GM13976 (cell line): ENCODE results near the gene MPZL3.

ENCODE experiments used
- DNase-seq: peaks from one replicate; pipeline ENCODE4 v3.0.0; 2012; ENCODE audit warnings: low spot score
- in situ Hi-C: fragments of 300-500 bp; cut with MboI; formaldehyde crosslinking; loops from one replicate; pipeline ENCODE4 v1.12.0; 2022; ENCODE audit warnings: low sequenced_read_pairs, mixed read lengths, inconsistent platforms; ENCODE audit not compliant: unreplicated experiment
- TF ChIP-seq, protein P1 (sequence below): IDR thresholded peaks from 2 replicates; pipeline ENCODE4 v1.5.1; 2012; ENCODE audit warnings: borderline replicate concordance, mild to moderate bottlenecking; ENCODE audit not compliant: insufficient read depth; ENCODE audit errors: extremely low read depth, missing control alignments, control extremely low read depth

Gene MPZL3

DNA sequence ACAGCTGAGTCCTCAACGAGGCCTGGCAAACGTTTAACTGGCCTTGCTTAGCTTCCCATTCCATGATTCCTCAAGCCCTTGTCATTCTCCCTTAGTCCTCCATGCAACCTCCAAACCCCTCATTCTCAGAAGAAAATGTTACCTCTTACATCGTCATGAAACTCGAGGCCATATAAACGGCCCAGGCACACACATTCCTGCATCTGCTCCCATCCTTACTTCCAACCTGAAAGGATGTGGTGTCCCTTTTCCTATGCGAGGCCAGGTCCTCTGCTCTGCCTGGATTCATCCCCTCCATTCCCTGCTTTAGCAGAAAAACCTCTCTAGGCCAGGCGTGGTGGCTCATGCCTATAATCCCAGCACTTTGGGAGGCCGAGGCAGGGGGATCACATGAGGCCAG is 9.0 kb downstream of the MPZL3 start:
- TF ChIP-seq, protein P1, sequence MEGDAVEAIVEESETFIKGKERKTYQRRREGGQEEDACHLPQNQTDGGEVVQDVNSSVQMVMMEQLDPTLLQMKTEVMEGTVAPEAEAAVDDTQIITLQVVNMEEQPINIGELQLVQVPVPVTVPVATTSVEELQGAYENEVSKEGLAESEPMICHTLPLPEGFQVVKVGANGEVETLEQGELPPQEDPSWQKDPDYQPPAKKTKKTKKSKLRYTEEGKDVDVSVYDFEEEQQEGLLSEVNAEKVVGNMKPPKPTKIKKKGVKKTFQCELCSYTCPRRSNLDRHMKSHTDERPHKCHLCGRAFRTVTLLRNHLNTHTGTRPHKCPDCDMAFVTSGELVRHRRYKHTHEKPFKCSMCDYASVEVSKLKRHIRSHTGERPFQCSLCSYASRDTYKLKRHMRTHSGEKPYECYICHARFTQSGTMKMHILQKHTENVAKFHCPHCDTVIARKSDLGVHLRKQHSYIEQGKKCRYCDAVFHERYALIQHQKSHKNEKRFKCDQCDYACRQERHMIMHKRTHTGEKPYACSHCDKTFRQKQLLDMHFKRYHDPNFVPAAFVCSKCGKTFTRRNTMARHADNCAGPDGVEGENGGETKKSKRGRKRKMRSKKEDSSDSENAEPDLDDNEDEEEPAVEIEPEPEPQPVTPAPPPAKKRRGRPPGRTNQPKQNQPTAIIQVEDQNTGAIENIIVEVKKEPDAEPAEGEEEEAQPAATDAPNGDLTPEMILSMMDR, result no peak
- in situ Hi-C loops, result no loop called here
- no peak for DNase-seq

DNA sequence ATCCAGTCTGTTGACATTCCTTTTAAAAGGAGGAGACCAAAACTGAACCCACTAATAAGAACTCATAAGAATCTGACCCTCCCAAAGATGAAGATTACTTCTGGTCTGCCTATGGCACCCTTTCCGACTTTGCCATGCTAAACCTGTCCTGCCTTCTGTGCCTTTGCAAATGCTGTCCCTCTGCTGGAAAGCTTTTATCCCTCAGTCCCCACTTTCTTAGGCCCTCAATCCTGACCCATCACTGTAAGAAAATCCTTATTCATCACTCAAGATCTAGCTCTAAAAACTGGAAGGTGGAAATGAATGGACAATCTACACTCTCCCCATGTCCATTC is 10.4 kb downstream of the MPZL3 start:
- DNase-seq, result no peak
- in situ Hi-C loops, result no loop called here
- TF ChIP-seq, protein P1, result no peak

DNA sequence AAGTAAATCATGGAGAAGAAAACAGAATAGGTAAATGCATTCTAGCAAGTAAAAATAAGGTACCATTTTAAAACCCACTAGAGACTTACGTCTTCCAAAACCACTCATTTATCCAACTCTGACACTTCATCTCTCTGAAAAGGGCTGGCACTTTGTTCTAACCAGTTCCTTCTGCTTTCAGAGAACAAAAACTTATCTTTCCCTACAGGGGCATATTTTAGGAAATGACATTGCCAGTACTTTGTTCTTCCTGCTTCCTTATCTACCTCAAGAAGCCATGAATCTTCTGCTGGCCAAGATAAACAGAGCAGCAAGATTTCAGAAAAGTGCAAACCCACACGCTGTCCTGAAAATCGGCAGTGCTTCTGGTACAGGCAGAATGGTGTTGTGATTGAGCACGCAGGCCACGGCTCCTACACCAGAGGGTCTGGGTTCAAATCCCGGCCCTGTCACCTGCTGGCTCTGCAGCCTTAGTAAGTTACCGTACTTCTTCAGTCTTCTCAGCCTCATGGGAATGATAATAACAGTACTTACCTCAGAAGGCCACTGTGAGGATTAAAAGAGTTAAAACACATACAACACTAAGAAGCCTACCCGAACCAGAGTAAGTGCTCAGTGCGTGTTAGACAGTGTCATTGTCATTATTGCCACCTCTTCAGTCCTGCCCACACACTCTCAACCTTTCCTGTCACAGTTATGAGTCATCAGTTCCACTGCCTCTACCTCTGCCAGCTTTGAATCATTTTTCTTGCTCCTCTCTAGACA is 11.0 kb downstream of the MPZL3 start:
- in situ Hi-C loops, result no loop called here

DNA sequence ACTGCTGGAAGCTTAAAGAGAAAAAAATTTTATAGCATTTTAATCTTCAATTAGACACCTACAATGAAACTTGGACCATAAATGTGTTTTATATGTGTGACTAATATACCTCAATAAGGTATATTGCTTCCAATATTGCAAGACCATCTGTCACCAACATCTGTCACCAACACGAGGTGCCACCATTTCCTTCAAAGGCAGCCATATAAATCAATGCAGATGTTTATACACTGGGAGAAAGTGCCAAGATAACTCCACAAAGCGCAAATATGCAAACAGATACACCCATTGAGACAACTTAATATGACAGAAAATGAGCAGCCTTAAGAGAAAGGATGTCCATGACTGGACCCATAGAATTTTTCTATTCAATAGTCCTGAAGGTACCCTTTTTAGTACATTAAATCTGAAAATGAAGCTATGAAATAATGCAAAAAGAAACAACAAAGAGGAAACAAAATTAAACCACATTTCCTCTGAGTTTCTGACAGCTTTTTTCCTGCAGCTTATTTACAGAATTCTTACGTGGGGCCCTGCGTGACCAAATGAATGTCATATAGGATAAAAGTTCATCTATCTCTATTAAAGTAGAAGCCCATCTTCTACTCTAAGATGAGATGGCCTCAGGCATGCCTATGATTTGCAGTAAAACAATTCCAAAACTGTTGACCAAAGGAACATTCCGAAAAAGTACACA is 12.5 kb downstream of the MPZL3 start:
- in situ Hi-C loops, result no loop called here
- DNase-seq, result no peak
- TF ChIP-seq, protein P1, result no peak

More for the DNA sequence above, 11.0 kb downstream of the MPZL3 start:
- peak; percentile 54 for DNase-seq
- TF ChIP-seq, protein P1, result no peak

DNA sequence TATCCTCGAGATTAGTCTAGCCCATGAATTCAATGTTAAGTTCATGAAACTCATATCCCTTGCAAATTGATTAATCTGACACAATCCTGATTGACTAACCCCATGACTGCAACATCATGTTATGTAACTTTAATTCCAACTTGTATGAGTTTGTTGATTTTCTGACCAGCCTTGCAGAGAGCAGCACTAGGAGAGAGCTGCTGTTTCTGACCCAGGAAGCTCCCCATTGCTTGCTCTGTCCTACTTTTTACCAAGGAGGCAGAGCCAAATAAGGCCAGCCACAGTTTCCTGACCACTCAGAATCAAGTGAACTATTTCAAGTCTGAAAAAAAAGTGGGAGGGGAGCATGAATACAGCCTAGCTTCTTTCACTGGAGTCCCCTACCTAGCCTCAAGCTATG is 13.2 kb downstream of the MPZL3 start:
- in situ Hi-C loops, result no loop called here
- TF ChIP-seq, protein P1, result no peak
- no peak for DNase-seq

DNA sequence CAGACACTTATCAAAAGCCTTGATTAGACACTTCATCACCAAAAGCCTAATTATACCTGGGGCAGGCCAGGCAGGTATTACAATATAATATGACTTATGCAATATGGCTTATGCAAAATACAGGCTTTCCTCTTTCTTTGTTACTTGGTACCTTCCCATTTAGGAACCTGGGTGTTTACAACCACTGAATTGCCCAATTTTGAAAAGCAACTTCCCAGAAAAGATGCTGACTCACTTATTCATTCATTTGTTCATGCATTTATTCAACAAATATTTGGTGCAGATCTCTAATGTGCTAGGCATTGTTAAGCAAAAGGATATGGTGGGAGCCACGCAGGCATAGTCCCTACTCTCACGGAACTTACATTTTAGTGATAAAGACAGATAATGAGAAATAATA is 13.7 kb downstream of the MPZL3 start:
- in situ Hi-C loops, result no loop called here
- TF ChIP-seq, protein P1, result no peak
- no peak for DNase-seq
